Measurements from ENCODE around the gene PRR33. TPM values are rescaled to one million over a fixed set of nuclear protein-coding genes. Genes with fewer than 3 reads are reported as not detected.
"Not testable (repeated sequence)": the region's sequence is repeated elsewhere in the genome, so short reads cannot be mapped to it uniquely, and the experiment has no call there.

PRR33 gene
- total and polyA plus RNA-seq, 8 donors = not detected

- ATAC-seq (no peak), DNase-seq (peak in 5 of 6 donors; percentile 27 to 89 (median 73)), FAIRE-seq (no peak)
- WGBS, 2 donors = 60 to 64% methylated on average over 31 to 33 of the region's 33 CpGs
- TF ChIP-seq, protein P1, sequence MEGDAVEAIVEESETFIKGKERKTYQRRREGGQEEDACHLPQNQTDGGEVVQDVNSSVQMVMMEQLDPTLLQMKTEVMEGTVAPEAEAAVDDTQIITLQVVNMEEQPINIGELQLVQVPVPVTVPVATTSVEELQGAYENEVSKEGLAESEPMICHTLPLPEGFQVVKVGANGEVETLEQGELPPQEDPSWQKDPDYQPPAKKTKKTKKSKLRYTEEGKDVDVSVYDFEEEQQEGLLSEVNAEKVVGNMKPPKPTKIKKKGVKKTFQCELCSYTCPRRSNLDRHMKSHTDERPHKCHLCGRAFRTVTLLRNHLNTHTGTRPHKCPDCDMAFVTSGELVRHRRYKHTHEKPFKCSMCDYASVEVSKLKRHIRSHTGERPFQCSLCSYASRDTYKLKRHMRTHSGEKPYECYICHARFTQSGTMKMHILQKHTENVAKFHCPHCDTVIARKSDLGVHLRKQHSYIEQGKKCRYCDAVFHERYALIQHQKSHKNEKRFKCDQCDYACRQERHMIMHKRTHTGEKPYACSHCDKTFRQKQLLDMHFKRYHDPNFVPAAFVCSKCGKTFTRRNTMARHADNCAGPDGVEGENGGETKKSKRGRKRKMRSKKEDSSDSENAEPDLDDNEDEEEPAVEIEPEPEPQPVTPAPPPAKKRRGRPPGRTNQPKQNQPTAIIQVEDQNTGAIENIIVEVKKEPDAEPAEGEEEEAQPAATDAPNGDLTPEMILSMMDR (IDR thresholded peaks at IDR 0.05) = no peak
- H3K27ac ChIP-seq = no peak overlapping the region
- no peaks in the 10 kb centered on the region for H3K9me3 ChIP-seq
- H3K27me3 ChIP-seq = no peaks in the 10 kb centered on the region
- H3K4me3 ChIP-seq = no peak overlapping the region
- H3K4me1 ChIP-seq = no peaks in the 10 kb centered on the region
- intact Hi-C loops (cut with DNase I) = no loop called here
- H3K36me3 ChIP-seq = no peaks in the 10 kb centered on the region
These were observed 14.2 kb downstream of the PRR33 start for GRCh38 chr11:1877211-1878136.

DNA sequence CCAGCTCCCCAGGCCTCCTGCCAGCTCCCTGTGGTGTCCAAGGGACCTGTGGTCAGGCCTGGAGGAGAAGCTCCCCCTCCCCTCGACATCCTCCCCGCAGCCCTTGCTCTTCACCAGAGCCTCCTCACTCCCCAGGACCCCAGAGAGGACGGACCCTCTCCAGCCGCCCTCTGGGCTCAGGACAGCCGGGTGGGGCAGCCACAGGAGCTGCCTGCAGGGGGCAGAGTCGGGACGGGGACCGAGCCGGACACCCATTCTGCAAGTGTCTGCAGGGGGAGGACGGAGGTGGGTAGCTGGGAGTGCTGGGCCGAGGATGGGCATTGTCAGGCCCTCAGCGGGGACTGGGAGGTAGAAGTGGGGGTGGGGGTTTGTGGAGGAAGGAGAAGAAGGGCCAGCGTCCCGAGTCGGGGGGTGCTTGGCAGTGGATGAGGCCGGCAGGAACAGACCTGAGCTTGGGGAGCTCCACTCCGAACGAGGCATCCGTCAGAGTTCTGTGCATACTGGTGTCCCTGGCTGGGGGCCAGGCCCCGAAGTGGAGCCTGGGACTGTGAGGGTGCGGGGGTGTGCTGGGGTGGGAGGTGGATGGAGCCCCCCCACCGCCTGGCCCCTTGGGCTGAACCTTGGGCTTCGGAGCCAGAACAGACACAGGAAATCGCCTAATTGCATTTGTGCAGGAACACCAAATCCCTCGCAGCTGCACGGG lies 15.2 kb downstream of the PRR33 start:
- FAIRE-seq (no peak), ATAC-seq (peak in 3 of 4 donors; percentile 26 to 55 (median 46)), DNase-seq (peak in 5 of 6 donors; percentile 23 to 87 (median 66))
- H3K36me3 ChIP-seq = no peaks in the 10 kb centered on the region
- no peaks in the 10 kb centered on the region for H3K27me3 ChIP-seq
- no peaks in the 10 kb centered on the region for H3K4me1 ChIP-seq
- no peak overlapping the region for H3K27ac ChIP-seq
- TF ChIP-seq, protein P1 (IDR thresholded peaks at IDR 0.05) = peak; percentile 10 to 18 (median 16)
- WGBS, 2 donors = 42 to 56% methylated on average over 26 of the region's 26 CpGs
- intact Hi-C loops (cut with DNase I) = no loop called here
- H3K4me3 ChIP-seq = no peak overlapping the region
- H3K9me3 ChIP-seq = no peaks in the 10 kb centered on the region

DNA sequence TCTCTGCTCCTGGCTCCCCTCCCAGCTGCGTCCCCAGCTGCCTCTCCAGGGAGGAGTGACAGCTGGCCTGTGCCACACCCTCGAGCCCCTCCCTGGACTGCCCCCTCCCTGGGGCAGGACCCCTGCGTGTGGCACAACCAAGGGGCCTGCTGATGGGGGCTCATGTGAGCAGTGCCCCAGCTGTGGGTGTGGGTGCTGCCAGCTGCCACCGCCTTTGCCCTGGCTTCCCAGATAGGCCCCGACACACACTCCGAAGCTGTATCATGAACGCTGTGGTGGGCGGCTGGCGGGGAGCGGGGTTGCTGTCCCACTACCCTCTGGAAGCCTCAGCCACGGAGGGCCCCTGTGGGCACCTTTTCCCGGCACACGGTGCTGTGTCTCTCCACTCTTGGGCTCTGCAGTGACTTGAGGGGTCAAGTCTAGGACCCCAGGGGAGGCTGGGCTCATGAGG lies 15.8 kb downstream of the PRR33 start:
- intact Hi-C loops (cut with DNase I); H3K4me3 ChIP-seq; H3K36me3 ChIP-seq; ATAC-seq; H3K4me1 ChIP-seq; FAIRE-seq; H3K9me3 ChIP-seq; H3K27me3 ChIP-seq; H3K27ac ChIP-seq: not testable (repeated sequence)
- 74% methylated on average over 12 to 13 of the region's 13 CpGs for WGBS, 2 donors
- peak in 3 of 6 donors; percentile 4 to 63 (median 29) for DNase-seq

GRCh38 chr11:1875093-1875850 lies 16.4 kb downstream of the PRR33 start:
- H3K27ac ChIP-seq = no peak overlapping the region
- intact Hi-C loops (cut with DNase I) = no loop called here
- H3K9me3 ChIP-seq = no peaks in the 10 kb centered on the region
- no peaks in the 10 kb centered on the region for H3K27me3 ChIP-seq
- TF ChIP-seq, protein P1 (IDR thresholded peaks at IDR 0.05) = no peak
- WGBS, 2 donors = 75% methylated on average over 25 to 28 of the region's 28 CpGs
- no peak overlapping the region for H3K4me3 ChIP-seq
- no peak for FAIRE-seq
- no peaks in the 10 kb centered on the region for H3K36me3 ChIP-seq
- H3K4me1 ChIP-seq = peaks cover 4 to 9% (median 5%) of the 10 kb centered on the region in 3 donors
- DNase-seq = peak in 4 of 6 donors; percentile 5 to 68 (median 46)
- ATAC-seq = no peak

DNA sequence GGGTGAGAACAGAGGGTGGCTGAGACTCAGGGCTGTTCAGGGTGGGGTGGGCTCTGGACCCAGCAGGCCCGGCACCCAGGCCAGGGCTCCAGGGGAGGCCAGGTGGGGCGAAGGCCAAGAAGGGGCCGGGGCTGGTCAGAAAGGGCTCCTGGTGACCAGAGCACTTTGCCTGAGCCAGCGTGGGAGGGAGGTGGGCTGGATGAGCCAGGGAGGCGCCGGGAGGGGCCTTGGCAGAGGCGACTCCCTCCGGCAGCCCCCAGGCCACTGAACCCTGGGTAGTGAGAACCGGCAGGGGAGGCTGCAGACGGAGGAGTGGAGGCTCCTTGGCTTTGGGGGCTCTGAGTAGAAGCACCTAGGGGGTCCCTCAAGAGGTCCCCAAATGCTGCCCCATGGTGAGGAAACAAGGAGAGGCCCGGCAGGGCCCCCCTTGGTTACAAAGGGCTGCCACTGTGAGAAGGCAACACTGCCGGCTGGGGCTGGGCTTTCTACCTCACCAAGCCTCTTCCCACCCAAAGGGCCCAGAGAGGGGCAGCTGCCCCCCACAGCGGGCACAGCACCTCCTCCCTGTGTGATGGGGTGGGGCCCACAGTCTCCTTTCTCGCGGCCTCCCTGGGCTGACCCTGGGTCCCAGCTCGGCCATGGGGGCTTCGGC lies 17.1 kb downstream of the PRR33 start:
- peak in 2 of 6 donors; percentile 55 to 78 for DNase-seq
- H3K4me3 ChIP-seq; ATAC-seq; H3K27me3 ChIP-seq; H3K27ac ChIP-seq; intact Hi-C loops (cut with DNase I); H3K36me3 ChIP-seq; H3K9me3 ChIP-seq; FAIRE-seq: not testable (repeated sequence)
- WGBS, 2 donors = 79 to 82% methylated on average over 16 to 17 of the region's 17 CpGs
- peaks cover 5 to 12% (median 5%) of the 10 kb centered on the region in 3 donors for H3K4me1 ChIP-seq

- ATAC-seq; H3K9me3 ChIP-seq; intact Hi-C loops (cut with DNase I); H3K4me3 ChIP-seq; H3K27ac ChIP-seq; FAIRE-seq; H3K36me3 ChIP-seq; H3K27me3 ChIP-seq: not testable (repeated sequence)
- 94% methylated on average over 9 to 17 of the region's 17 CpGs for WGBS, 2 donors
- peak in 3 of 6 donors; percentile 18 to 34 (median 24) for DNase-seq
- peaks cover 5 to 12% (median 5%) of the 10 kb centered on the region in 3 donors for H3K4me1 ChIP-seq
These were observed 17.9 kb downstream of the PRR33 start for GRCh38 chr11:1873813-1874150.
